Measurements from ENCODE around the gene MYH7B.

Gene MYH7B

GRCh38 chr20:34971561-34972235 is 16.0 kb downstream of the MYH7B start:
- no peak overlapping the region for H3K9ac ChIP-seq (ENCODE audit: low read depth in 1 of 2, low read length in 2 of 2)
- H3K9me3 ChIP-seq (ENCODE audit: control insufficient read depth in 2 of 2, low read length in 2 of 2), result no peaks in the 10 kb centered on the region
- no peak overlapping the region for H3K4me3 ChIP-seq (ENCODE audit: low read length in 2 of 2)
- no peaks in the 10 kb centered on the region for H3K4me1 ChIP-seq (ENCODE audit: control insufficient read depth in 2 of 2, insufficient read depth in 2 of 2, low read length in 2 of 2)
- H3K27ac ChIP-seq (ENCODE audit: low read depth in 2 of 2, low read length in 2 of 2), result no peak overlapping the region
- no peaks in the 10 kb centered on the region for H3K36me3 ChIP-seq (ENCODE audit: control insufficient read depth in 2 of 2, insufficient read depth in 2 of 2, low read length in 2 of 2)
- H3K27me3 ChIP-seq (ENCODE audit: control insufficient read depth in 2 of 2, insufficient read depth in 2 of 2, low read length in 2 of 2), result no peaks in the 10 kb centered on the region

DNA sequence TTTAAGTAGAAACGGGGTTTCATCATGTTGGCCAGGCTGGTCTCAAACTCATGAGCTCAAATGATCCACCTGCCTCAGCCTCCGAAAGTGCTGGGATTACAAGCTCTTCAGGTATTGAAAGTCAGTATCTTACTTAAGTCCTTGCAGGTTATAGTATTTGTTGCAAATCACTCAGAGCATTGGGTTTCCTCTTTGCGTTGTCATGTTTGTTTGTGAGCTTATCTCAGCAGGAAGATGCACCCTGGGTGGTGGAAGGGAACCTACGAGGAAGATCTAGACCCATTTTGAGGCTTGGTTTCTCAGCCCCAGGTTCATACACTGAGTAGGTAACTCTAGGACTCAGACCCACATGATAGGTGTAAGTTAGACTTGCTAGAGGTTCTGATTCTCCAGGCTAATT is 18.6 kb downstream of the MYH7B start:
- Histone ChIP-seq H3K27ac (ENCODE audit: low read depth in 2 of 2, low read length in 2 of 2) (no peak overlapping the region), H3K4me1 (ENCODE audit: control insufficient read depth in 2 of 2, insufficient read depth in 2 of 2, low read length in 2 of 2) (no peaks in the 10 kb centered on the region), H3K9ac (ENCODE audit: low read depth in 1 of 2, low read length in 2 of 2) (no peak overlapping the region), H3K9me3 (ENCODE audit: control insufficient read depth in 2 of 2, low read length in 2 of 2) (no peaks in the 10 kb centered on the region), H3K4me3 (ENCODE audit: low read length in 2 of 2) (no peak overlapping the region), H3K27me3 (ENCODE audit: control insufficient read depth in 2 of 2, insufficient read depth in 2 of 2, low read length in 2 of 2) (no peaks in the 10 kb centered on the region), H3K36me3 (ENCODE audit: control insufficient read depth in 2 of 2, insufficient read depth in 2 of 2, low read length in 2 of 2) (no peaks in the 10 kb centered on the region)

DNA sequence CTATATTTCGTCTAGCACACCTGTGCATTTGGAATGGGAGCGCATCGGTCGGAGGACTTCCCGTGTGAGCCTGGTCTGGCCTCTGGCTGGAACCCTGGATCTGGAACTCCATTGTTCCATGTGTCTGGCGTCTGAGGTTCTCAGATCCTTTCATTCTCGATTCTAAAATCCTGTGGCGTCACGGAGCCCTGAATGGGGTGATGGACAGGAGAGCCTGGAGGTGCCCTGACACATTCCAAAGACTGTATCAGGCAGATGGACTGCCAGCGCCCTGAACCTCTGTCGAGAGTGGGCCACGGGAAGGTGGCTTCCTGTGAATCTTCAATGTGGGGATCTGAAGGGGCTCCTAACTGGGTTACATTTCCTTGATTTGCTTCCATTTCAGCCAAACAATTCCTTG is 20.6 kb downstream of the MYH7B start:
- no peaks in the 10 kb centered on the region for H3K9me3 ChIP-seq (ENCODE audit: control insufficient read depth in 2 of 2, low read length in 2 of 2)
- H3K4me3 ChIP-seq (ENCODE audit: low read length in 2 of 2), result no peak overlapping the region
- H3K27ac ChIP-seq (ENCODE audit: low read depth in 2 of 2, low read length in 2 of 2), result no peak overlapping the region
- no peaks in the 10 kb centered on the region for H3K27me3 ChIP-seq (ENCODE audit: control insufficient read depth in 2 of 2, insufficient read depth in 2 of 2, low read length in 2 of 2)
- H3K9ac ChIP-seq (ENCODE audit: low read depth in 1 of 2, low read length in 2 of 2), result no peak overlapping the region
- peaks cover 3 to 5% of the 10 kb centered on the region in 2 donors for H3K4me1 ChIP-seq (ENCODE audit: control insufficient read depth in 2 of 2, insufficient read depth in 2 of 2, low read length in 2 of 2)
- no peaks in the 10 kb centered on the region for H3K36me3 ChIP-seq (ENCODE audit: control insufficient read depth in 2 of 2, insufficient read depth in 2 of 2, low read length in 2 of 2)

DNA sequence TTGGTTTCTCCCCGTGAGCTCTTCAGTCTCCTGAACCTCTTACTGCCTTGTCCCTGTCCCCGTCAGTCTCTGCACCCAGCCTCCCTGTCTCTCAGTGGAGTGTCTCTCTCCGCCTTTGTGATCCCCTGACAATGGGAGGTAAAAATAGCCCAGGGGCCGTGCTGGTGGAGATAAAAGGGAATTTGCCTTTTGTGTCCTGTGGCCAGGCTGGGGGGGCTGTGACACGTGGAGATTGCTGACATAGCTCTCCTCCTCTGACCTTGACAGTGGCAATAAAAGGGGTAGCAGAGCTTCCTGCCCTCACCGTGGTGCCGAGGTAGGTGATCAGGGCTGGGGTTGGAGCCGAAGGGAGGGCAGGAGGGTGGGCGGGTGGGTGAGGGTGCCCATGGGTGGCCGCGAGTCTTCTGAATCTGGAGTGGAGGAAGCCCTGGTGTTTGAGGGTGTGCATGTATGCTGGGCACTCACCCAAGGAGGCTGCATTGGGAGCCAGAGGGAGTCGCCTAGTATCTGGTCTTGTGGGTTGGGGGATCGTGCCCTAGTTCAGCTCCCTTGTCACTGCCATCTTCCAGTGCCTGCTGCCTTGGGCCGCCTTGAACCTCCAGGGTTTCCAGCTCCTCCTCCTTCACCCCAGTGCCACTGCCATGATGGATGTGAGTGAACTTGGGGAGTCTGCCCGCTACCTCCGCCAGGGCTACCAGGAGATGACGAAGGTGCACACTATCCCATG is 21.9 kb downstream of the MYH7B start:
- Histone ChIP-seq H3K4me3 (ENCODE audit: low read length in 2 of 2) (no peak overlapping the region), H3K9me3 (ENCODE audit: control insufficient read depth in 2 of 2, low read length in 2 of 2) (no peaks in the 10 kb centered on the region), H3K27me3 (ENCODE audit: control insufficient read depth in 2 of 2, insufficient read depth in 2 of 2, low read length in 2 of 2) (no peaks in the 10 kb centered on the region), H3K27ac (ENCODE audit: low read depth in 2 of 2, low read length in 2 of 2) (no peak overlapping the region), H3K36me3 (ENCODE audit: control insufficient read depth in 2 of 2, insufficient read depth in 2 of 2, low read length in 2 of 2) (no peaks in the 10 kb centered on the region), H3K9ac (ENCODE audit: low read depth in 1 of 2, low read length in 2 of 2) (no peak overlapping the region), H3K4me1 (ENCODE audit: control insufficient read depth in 2 of 2, insufficient read depth in 2 of 2, low read length in 2 of 2) (peaks cover 3 to 5% of the 10 kb centered on the region in 2 donors)

DNA sequence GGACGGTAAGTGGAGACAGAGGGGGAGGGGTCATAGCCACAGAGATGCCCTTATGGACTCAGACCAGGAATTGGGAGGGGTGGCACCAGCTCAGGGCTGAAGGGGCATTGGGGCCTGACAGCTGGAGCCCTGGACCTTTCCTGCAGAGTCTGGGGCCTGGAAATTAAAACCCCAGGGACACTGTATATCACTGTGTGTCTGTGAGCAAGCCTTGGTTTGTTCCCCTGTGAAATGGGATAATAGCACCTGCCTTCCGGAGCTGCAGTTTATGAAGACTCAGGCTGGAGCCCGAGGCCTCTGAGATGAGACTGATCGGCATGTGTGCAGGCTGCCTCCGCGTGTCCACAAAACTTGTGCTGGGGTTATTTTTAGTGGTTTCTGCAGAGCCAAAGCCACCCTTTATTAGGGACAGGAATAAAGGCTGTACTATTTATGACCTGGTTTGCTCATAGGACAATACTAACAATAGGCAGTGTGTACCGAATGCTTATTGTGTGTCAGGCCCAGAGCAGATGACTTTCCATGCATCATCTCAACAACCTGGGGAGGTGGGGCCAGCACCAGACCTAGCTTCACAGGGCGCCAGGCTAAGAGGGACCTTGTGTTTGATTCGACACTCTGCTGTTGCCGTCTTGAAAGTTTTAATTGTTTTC is 22.6 kb downstream of the MYH7B start:
- no peak overlapping the region for H3K27ac ChIP-seq (ENCODE audit: low read depth in 2 of 2, low read length in 2 of 2)

GRCh38 chr20:34979366-34980153 is 23.9 kb downstream of the MYH7B start:
- no peak overlapping the region for H3K27ac ChIP-seq (ENCODE audit: low read depth in 2 of 2, low read length in 2 of 2)
- H3K4me1 ChIP-seq (ENCODE audit: control insufficient read depth in 2 of 2, insufficient read depth in 2 of 2, low read length in 2 of 2), result peaks cover 16 to 17% of the 10 kb centered on the region in 2 donors
- peaks cover 0 to 5% of the 10 kb centered on the region in 2 donors for H3K27me3 ChIP-seq (ENCODE audit: control insufficient read depth in 2 of 2, insufficient read depth in 2 of 2, low read length in 2 of 2)

More for the DNA sequence above, 22.6 kb downstream of the MYH7B start:
- Histone ChIP-seq H3K9ac (ENCODE audit: low read depth in 1 of 2, low read length in 2 of 2) (no peak overlapping the region), H3K36me3 (ENCODE audit: control insufficient read depth in 2 of 2, insufficient read depth in 2 of 2, low read length in 2 of 2) (no peaks in the 10 kb centered on the region), H3K4me3 (ENCODE audit: low read length in 2 of 2) (no peak overlapping the region), H3K4me1 (ENCODE audit: control insufficient read depth in 2 of 2, insufficient read depth in 2 of 2, low read length in 2 of 2) (peaks cover 4 to 5% of the 10 kb centered on the region in 2 donors), H3K27me3 (ENCODE audit: control insufficient read depth in 2 of 2, insufficient read depth in 2 of 2, low read length in 2 of 2) (no peaks in the 10 kb centered on the region), H3K9me3 (ENCODE audit: control insufficient read depth in 2 of 2, low read length in 2 of 2) (no peaks in the 10 kb centered on the region)

GRCh38 chr20:34980543-34981233 is 25.0 kb downstream of the MYH7B start:
- H3K4me3 ChIP-seq (ENCODE audit: low read length in 2 of 2), result no peak overlapping the region
- peak overlapping the region in 1 of 2 donors; percentile 49 for H3K27ac ChIP-seq (ENCODE audit: low read depth in 2 of 2, low read length in 2 of 2)
- H3K36me3 ChIP-seq (ENCODE audit: control insufficient read depth in 2 of 2, insufficient read depth in 2 of 2, low read length in 2 of 2), result no peaks in the 10 kb centered on the region
- H3K9me3 ChIP-seq (ENCODE audit: control insufficient read depth in 2 of 2, low read length in 2 of 2), result no peaks in the 10 kb centered on the region
- peaks cover 16 to 19% of the 10 kb centered on the region in 2 donors for H3K4me1 ChIP-seq (ENCODE audit: control insufficient read depth in 2 of 2, insufficient read depth in 2 of 2, low read length in 2 of 2)
- no peak overlapping the region for H3K9ac ChIP-seq (ENCODE audit: low read depth in 1 of 2, low read length in 2 of 2)
- H3K27me3 ChIP-seq (ENCODE audit: control insufficient read depth in 2 of 2, insufficient read depth in 2 of 2, low read length in 2 of 2), result peaks cover 0 to 7% of the 10 kb centered on the region in 2 donors

More at GRCh38 chr20:34979366-34980153, 23.9 kb downstream of the MYH7B start:
- Histone ChIP-seq H3K36me3 (ENCODE audit: control insufficient read depth in 2 of 2, insufficient read depth in 2 of 2, low read length in 2 of 2) (no peaks in the 10 kb centered on the region), H3K9ac (ENCODE audit: low read depth in 1 of 2, low read length in 2 of 2) (no peak overlapping the region), H3K9me3 (ENCODE audit: control insufficient read depth in 2 of 2, low read length in 2 of 2) (no peaks in the 10 kb centered on the region), H3K4me3 (ENCODE audit: low read length in 2 of 2) (no peak overlapping the region)

DNA sequence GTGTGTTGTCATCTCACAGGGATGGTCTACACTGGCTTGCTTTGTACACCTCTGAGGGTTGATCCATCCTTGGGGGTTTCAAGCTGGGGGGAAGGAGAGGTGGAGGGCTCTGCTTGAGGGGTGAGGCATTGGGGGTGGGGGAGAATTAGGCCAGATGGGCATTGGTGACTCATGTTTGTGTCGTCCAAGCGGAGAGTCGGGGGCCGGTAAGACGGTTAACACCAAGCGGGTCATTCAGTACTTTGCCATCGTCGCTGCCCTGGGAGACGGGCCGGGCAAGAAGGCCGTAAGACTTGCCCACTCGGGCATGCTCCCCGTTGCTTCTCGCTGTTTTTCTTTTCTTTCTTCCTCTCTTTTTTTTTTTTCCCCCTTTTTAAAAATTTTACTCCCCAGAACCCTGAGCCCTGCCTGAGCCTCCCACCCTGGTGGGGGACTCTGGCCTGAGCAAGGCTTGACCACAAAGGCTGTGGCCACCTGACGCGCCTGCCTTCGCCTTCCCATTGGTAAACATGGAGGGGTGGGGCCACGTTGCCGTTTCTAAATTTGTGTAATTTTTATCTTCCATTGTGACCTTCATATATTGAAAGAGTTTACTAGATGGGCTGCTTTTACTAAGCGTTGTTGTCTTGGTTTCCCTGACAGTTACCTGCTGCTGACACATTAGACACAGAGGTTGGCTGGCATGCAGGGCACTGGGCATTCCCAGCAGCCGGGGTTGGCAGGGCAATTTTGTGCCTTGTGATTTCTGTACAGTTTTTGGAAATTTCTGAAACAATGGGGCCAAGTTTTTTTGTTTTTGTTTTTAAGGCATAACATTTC is 26.8 kb downstream of the MYH7B start:
- Histone ChIP-seq H3K27me3 (ENCODE audit: control insufficient read depth in 2 of 2, insufficient read depth in 2 of 2, low read length in 2 of 2) (peaks cover 0 to 7% of the 10 kb centered on the region in 2 donors), H3K9ac (ENCODE audit: low read depth in 1 of 2, low read length in 2 of 2) (no peak overlapping the region), H3K9me3 (ENCODE audit: control insufficient read depth in 2 of 2, low read length in 2 of 2) (no peaks in the 10 kb centered on the region), H3K27ac (ENCODE audit: low read depth in 2 of 2, low read length in 2 of 2) (no peak overlapping the region), H3K36me3 (ENCODE audit: control insufficient read depth in 2 of 2, insufficient read depth in 2 of 2, low read length in 2 of 2) (no peaks in the 10 kb centered on the region), H3K4me3 (ENCODE audit: low read length in 2 of 2) (no peak overlapping the region), H3K4me1 (ENCODE audit: control insufficient read depth in 2 of 2, insufficient read depth in 2 of 2, low read length in 2 of 2) (peaks cover 16 to 19% of the 10 kb centered on the region in 2 donors)
